GM18909 (cell line): ENCODE measurements around the gene SLC35B2.

Experiments
- ATAC-seq: cut with Tn5 transposase; IDR thresholded peaks from one replicate; pipeline ENCODE4 v1.9.1; 2021; ENCODE audit warnings: mild to moderate bottlenecking; ENCODE audit not compliant: unreplicated experiment, poor library complexity

SLC35B2 gene

DNA sequence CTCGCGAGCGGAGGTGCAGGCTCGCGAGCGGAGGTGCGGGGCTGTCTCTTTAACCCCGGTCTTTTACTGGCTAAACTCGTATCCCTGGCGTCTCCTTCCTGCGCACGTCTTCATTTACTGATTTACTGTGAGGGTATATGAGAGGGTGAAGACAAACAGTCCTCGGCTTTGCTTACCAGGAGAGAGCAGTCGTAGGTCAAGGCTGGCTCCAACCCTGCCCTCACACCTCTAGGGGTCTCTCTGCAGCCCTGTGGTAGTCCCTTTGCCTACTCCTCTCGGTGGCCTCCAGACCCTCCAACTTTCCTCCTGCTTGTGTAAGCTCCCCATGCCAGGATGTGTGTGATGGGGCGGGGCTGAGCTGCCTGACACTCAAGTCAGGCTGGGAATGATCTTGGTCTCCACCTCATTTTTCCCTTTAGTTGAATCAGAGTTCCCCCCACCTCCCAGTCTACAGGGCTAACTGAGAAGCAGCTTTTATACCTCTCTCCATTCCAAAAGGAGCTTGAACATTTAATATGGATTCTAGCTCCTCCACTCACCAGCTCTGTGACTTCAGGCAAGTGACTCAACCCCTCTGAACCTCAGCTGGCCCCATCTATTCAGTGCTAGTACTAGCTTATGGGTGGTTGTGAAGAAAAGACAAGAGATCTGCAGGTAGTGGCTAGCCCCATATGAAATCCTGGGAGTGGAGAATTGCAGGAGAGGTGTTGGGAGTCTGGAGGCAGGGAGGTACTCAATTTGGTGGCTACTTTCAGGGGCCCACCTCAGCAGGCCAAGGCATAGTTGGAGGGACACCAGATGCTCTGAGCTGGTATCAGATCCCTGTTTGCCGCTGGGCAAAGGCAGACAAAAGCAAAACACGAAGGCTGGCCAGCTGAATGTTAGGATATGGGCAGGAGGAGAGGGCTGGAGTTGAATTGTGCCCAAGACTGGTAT is 33.0 kb downstream of the SLC35B2 start:
- ATAC-seq, result peak; percentile 15

DNA sequence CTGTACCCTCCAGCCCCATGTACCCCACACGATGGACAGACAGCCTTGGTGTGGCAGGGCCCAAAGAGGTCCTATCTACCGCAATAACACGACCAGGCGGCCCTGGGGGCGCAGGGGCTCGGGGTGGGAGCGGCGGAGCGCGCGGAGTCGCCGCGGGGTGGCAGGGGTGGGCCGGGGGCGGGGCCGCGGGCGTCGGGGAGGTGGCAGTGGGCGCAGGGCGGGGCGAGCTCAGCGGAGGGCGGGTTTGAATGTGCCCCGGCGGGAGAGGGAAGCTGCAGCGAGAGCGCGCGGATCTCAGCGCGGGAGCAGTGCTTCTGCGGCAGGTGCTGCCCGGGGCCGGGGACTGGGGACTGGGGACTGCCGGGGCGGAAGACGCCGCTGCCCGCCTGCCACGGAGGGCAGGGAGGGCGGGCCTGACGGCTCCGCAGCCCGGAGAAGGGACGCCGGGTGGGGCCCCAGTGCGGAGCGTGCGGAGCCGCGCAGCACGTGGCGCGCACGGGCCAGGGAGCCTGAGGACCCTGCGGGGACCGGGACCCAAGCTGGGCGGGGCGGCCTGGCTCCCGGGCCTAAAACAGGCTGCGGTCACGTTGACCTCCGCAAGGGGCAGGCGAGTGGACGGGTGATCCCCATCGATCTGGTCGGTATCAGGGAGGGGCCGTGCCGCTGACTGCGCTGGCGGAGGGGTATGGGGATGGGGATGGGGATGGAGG is 33.9 kb downstream of the SLC35B2 start, which contains the start of gene SLC29A1:
Gene SLC29A1, plus strand, starts transcription at position 277 of the 710 bp plus-strand sequence. CDS start 3,719 bp downstream, outside the sequence.
- peak; percentile 43 for ATAC-seq

DNA sequence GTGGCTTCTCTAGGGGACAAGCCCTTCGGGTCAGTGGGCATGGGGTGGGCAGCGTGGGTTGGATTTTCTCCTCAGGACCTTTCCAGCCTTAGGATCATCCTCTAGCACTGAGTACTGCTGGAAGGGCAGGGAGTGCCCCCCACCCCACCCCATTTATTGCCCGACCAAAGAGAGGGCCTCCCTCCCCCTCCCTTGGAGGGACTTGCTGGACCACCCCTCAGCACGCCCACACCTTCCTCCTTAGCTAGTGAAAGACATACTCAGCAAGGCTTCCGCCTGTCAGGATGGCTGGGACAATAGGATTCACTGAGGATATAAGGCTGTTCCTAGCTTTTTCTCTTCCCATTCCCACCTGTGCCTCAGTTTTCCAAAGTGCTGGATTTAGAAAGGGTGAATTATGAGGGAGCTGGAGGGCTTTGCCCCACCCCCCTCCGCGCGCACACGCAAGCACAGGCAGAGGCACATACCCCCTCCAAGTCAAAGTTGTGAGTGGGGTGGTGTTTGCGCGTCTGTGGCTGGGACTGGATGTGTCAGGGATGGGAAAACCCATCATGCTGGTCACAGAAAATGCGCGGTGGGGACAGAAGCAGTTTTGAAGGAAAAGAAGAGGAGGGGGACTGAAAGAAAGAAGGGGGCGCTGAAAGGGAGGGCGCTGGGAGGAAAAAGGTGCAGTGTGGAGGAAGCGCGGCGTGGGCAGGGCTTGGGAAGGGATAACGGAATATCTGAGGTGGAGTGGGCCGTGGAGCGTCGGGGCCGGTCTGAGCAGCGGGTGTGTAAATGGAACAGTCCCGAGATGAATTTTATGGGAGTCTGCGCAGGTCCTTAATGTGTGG is 34.6 kb downstream of the SLC35B2 start:
- ATAC-seq, result no peak

DNA sequence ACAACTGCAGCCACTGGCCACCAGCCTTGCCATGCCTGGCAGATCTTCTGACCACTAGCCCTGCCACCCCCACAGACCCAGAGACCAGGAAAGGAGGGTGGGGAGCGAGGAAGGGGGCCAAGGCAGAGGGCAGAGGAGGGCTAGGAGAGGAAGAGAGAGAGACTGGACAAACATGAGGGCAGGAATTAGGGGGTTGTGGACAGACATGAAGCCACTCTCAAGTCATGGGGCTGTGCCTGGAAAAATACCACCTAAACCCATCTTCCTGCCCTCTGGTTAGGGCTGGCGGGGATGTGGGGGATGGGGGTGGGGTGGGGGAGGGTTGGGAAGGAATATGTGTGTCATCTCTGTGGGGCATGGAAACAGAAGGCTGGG is 35.4 kb downstream of the SLC35B2 start:
- ATAC-seq, result no peak

DNA sequence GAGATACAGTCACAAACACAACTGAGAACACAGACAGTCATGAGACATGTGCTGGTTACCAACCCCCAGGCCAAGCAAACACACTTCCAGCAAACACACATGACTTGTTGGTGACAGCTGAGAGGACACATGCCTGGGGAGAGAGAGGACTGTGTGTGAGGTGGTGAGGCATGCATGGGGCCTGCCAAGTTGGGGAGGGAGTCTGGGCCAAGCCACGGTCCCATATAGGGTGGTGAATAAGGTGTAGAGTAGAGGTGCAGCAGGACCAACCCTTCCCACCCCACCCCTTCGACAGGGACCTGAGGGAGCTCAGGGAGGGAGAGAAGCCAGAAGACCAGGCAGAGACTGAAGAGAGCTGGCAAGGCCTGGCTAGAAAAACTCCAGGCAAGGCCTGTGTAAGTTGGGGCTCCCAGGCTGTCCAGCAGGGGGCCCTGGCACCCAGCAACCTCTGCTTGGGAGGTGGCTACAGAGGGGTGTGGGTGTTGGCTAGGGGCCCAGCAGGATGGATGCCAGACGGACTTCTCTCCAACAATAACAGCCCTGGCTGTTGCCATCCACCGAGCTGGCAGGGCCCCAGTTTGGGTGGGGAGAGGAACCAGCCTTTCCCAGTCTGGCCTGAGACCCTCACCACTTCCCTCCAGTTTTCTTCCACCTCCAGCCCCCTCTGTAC is 35.9 kb downstream of the SLC35B2 start:
- peak; percentile 38 for ATAC-seq

DNA sequence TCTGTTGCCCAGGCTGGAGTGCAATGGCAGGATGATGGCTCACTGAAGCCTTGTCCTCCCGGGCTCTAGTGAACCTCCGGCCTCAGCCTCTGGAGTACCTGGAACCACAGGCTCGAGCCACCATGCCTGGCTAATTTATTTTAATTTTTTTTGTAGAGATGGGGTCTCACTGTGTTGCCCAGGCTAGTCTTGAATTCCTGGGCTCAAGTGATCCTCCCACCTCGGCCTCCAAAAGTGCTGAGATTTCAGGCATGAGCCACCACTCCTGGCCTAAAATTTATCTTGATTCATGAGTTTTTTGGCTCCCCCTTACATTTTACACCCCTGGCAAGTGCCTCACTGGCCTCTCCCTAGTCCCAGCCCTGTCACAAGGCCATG is 36.4 kb downstream of the SLC35B2 start:
- ATAC-seq, result no peak

DNA sequence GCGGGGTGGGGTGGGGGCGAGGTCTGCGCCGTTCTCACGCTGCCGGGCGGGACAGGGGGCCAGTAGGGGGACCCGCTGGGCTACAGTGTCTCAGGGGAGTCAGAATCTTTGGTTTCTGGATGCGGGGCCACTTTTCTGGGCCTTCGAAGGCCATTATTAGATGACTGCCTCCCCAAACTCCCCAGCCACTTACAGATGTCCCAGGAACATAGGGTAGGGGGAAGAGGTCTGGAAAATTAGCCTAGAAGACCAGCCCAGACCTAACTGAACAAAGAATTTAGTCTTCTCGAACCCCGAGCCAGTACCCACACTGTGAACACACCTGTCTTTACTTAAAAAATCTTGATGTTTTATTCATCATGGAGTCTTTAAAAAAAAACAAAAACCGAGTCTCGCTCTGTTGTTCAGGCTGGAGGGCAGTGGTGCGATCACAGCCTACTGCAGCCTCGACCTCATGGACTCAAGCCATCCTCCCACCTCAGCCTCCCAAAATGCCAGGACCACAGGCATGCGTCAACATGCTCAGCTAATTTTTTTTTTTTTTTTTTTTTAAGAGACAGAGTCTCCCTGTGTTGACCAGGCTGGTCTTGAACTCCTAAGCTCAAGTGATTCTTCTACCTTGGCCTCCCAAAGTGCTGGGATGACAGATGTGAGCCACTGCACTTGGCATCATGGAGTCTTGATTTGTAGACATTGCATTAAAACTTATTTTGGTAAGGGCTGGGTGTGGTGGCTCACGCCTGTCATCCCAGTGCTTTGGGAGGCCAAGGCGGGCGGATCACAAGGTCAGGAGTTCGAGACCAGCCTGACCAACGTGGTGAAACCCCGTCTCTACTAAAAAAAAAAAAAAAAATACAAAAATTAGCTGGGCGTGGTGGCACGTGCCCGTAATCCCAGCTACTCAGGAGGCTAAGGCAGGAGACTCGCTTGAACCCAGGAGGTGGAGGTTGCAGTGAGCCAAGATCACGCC is 37.2 kb downstream of the SLC35B2 start:
- no peak for ATAC-seq

DNA sequence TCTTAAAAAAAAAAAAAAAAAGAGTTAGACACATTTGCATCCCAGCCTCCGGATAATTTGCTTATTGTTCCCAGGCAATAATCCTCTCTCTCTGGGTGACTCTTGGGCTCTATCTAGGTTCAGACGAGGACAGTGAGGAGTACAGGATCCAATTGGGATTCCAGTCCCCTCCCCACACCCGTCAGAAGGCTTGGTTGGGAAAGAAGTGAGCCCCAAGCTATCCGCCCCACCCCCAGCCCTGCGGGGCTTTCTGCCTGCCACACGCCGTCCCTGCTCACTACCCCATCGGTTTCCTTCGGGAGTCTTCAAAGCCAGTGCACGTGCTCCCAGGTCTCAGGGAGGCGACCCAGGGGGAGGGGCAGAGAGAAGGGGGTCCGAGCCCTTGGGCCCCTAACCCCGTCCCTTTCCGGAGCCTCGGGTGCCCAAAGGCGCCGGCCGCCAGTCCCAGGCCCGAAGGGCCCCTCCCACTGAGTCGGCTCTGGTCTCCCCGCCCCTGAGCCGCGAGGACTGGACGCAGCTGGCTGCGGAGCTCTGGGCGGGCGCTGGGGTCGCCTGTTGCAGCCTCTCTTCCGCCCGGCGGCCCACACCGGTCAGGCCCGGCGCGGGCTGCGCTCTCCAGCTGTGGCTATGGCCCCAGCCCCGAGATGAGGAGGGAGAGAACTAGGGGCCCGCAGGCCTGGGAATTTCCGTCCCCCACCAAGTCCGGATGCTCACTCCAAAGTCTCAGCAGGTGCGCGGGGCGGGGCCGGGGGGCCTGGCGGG is 38.1 kb downstream of the SLC35B2 start:
- ATAC-seq, result peak; percentile 55

DNA sequence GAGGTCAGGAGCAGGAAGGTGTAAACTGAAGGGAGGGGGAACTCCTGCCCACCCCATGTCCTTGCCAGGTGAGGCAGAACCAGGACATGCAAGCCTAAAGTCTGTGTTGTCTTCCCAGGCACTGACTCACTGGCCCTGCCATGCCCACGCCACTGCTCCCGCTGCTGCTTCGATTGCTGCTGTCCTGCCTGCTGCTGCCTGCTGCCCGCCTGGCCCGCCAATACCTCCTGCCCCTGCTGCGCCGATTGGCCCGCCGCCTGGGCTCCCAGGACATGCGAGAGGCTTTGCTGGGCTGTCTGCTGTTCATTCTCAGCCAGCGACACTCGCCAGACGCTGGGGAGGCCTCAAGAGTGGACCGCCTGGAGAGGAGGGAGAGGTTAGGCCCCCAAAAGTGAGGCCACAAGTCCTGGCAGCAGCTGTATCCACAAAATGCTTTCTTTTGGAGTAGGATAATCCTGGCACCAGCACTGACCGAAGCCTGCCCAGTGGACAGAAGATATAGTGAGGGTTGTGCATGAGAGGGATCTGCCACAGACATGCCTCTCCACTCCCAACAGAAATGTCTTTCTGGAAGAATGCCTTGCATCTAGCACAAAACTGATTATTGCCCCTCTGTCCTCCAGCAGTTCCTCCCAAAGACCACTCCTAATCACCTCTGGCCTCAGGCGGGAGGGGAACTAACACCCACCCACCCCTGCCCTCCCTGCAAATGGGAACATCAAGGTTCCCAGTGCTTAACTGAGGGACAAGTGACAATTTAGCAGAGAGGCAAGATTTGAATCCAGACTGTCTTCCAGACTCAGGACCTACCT is 39.8 kb downstream of the SLC35B2 start:
- no peak for ATAC-seq

DNA sequence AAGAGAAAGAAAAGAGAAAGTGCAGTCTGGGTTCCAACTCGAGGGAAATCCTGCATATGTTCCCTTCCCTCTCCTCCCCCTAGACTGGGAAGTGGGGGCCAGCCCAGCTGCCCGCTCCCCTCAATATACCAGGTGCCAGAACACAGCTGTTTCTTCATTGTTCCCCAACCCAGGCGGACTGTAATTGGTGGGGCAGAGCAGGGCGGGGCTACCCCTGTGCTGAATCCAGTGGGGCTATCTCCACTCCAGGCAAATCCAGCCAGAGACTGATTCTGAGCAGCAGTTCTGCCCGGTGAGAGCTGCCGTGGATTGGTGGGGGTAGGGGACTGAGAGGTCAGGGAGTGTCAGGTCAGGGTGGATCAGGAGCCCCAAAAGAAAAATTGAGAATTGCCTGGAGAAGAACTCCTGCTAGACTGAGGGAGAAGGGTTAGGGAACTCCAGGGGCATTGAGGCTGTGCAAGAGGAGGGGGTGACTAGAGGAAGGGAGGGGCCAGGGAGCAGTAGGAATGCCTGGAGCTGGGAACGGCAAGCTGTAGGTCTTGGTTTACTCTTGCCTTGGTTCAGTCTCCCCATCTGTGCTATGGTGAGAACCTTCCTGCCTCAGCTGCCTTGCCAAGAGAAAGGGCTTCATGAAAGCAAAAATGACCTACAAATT is 40.5 kb downstream of the SLC35B2 start, which contains the start of gene MYMX:
Gene MYMX, plus strand, starts transcription at position 250 of the 655 bp plus-strand sequence. CDS start 546 bp downstream, outside the sequence.
- ATAC-seq, result no peak

DNA sequence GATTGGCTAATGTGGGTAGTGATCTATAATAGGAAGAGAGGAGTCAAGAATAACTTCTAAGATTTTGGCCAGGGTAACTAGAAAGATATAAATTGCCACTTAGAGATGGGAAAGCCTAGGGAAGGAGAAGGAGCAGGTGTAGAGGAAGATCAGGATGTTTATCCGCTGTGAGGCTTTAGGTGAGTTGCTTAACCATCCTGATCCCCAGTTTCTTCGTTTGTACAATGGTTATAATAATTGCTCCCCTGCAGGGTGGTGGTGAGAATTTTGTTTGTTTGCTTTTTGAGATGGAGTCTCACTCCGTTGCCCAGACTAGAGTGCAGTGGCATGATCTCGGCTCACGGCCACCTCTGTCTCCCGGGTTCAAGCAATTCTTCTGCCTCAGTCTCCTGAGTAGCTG is 43.0 kb downstream of the SLC35B2 start:
- no peak for ATAC-seq

DNA sequence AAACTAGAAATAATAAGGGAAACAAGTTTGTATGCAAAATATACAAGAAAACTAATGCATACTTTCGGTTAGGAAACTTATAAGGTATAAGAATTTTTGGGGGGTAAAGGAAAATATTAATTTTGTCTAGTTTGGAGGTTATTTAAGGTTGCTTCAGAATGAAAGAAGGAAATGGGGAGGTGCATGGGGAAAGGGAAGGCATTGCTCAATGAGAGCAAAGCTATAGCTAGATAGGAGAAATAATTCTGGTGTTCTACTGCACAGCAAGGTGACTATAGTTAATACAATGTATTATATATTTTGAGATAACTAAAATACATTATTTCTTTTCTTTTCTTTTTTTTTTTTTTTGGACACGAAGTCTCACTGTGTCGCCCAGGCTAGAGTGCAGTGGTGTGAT is 46.0 kb downstream of the SLC35B2 start:
- no peak for ATAC-seq

DNA sequence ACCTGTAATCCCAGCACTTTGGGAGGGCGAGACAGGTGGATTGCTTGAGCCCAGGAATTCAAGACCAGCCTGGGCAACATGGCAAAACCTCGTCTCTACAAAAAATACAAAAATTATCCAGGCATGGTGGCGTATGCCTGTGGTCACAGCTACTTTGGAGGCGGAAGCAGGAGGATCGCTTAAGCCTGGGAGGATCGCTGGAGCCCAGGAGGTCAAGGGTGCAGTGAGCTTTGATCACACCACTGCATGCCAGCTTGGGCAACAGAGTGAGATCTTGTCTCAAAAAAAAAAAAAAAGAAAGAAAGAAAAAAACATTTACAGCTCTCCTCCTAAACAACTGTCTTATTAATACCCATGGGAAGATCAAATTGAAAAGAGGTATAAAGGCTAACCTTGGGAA is 49.4 kb downstream of the SLC35B2 start:
- no peak for ATAC-seq
